Neural cell (in vitro differentiated cells): ENCODE measurements around the gene GALNT14.

Experiments used
- CTCF ChIP-seq: fragments of 450-650 bp; IDR thresholded peaks from 2 replicates; pipeline ENCODE4 v1.5.1; 2014; ENCODE audit warnings: antibody characterized with exemption, mild to moderate bottlenecking, moderate library complexity; ENCODE audit not compliant: poor library complexity, severe bottlenecking
- EP300 ChIP-seq: fragments of 450-650 bp; conservative IDR thresholded peaks from 2 replicates; pipeline ENCODE4 v1.6.1; 2014; ENCODE audit warnings: antibody characterized with exemption, mild to moderate bottlenecking, moderate library complexity; ENCODE audit not compliant: poor library complexity, severe bottlenecking
- EZH2 ChIP-seq: fragments of 200-600, 300-800 bp; shearing (Covaris generic), sonication (generic); IDR thresholded peaks from 2 replicates; pipeline ENCODE4 v1.6.1; 2014; ENCODE audit warnings: antibody characterized with exemption, low read length, borderline replicate concordance, mild to moderate bottlenecking; ENCODE audit not compliant: insufficient read depth, poor library complexity, severe bottlenecking
- MXI1 ChIP-seq: fragments of 450-650 bp; conservative IDR thresholded peaks from 2 replicates; pipeline ENCODE4 v1.6.1; 2014; ENCODE audit warnings: antibody characterized with exemption, mild to moderate bottlenecking; ENCODE audit not compliant: poor library complexity, severe bottlenecking
- POLR2AphosphoS5 ChIP-seq: IDR thresholded peaks from 2 replicates; pipeline ENCODE4 v1.6.1; 2012
- SMC3 ChIP-seq: fragments of 450-650 bp; conservative IDR thresholded peaks from 2 replicates; pipeline ENCODE4 v1.6.1; 2014; ENCODE audit warnings: antibody characterized with exemption, mild to moderate bottlenecking, moderate library complexity; ENCODE audit not compliant: poor library complexity
- TF ChIP-seq, protein P1 (sequence below): IDR thresholded peaks from 2 replicates; pipeline ENCODE4 v1.6.1; 2012; ENCODE audit warnings: borderline replicate concordance

DNA sequence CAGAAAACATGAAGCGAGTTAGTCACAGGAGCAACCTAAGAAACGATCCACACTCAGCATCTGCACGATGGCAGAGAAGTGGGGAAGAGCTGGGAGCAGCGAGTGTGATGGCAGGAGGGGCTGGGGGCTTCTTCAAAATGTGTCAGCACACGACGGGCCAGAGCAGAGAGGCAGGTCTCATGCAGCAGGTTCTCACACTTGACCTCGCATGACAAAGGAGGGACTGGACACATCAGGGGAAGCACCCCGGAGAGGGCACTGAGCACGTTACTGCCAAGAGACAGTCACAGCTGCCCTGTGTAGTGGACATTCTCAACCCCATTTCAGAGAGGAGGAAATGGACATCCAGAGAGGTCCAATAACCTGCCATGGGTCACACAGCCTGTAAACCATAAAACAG, 226.9 kb downstream of the GALNT14 start:
- no peak for TF ChIP-seq CTCF
- no peak for TF ChIP-seq POLR2AphosphoS5
- TF ChIP-seq, protein P1, sequence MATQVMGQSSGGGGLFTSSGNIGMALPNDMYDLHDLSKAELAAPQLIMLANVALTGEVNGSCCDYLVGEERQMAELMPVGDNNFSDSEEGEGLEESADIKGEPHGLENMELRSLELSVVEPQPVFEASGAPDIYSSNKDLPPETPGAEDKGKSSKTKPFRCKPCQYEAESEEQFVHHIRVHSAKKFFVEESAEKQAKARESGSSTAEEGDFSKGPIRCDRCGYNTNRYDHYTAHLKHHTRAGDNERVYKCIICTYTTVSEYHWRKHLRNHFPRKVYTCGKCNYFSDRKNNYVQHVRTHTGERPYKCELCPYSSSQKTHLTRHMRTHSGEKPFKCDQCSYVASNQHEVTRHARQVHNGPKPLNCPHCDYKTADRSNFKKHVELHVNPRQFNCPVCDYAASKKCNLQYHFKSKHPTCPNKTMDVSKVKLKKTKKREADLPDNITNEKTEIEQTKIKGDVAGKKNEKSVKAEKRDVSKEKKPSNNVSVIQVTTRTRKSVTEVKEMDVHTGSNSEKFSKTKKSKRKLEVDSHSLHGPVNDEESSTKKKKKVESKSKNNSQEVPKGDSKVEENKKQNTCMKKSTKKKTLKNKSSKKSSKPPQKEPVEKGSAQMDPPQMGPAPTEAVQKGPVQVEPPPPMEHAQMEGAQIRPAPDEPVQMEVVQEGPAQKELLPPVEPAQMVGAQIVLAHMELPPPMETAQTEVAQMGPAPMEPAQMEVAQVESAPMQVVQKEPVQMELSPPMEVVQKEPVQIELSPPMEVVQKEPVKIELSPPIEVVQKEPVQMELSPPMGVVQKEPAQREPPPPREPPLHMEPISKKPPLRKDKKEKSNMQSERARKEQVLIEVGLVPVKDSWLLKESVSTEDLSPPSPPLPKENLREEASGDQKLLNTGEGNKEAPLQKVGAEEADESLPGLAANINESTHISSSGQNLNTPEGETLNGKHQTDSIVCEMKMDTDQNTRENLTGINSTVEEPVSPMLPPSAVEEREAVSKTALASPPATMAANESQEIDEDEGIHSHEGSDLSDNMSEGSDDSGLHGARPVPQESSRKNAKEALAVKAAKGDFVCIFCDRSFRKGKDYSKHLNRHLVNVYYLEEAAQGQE = no peak
- TF ChIP-seq EZH2 = no peak
- no peak for TF ChIP-seq MXI1
- TF ChIP-seq SMC3 = no peak
- TF ChIP-seq EP300 = no peak
